GM10266 (cell line): ENCODE results near the gene ZBTB16.

Experiments used
- DNase-seq: peaks from one replicate; pipeline ENCODE4 v3.0.0; 2012; ENCODE audit errors: extremely low spot score
- TF ChIP-seq, protein P1 (sequence below): IDR thresholded peaks from 2 replicates; pipeline ENCODE4 v1.5.1; 2012; ENCODE audit warnings: mild to moderate bottlenecking, low read depth; ENCODE audit not compliant: control insufficient read depth, insufficient read depth; ENCODE audit errors: missing control alignments

The ZBTB16 gene

DNA sequence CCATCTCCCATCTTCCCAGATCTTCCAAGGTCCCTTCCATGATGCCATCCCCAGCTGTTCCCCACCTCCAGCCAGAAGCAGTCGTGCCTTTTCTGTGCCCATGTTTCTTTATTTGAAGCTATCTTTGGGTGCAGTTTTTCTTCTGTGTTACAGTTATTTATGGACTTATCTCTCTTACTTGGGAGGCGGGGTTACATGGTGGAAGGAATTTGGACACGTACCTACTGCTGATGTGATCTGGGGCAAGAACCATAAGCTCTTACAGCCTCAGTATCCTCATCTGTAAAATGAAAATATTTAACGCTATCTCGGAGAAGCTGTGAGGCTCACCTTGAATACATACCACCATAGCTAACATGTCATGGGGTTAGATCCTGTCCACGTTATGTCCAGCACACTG lies 98.9 kb downstream of the ZBTB16 start:
- no peak for DNase-seq

DNA sequence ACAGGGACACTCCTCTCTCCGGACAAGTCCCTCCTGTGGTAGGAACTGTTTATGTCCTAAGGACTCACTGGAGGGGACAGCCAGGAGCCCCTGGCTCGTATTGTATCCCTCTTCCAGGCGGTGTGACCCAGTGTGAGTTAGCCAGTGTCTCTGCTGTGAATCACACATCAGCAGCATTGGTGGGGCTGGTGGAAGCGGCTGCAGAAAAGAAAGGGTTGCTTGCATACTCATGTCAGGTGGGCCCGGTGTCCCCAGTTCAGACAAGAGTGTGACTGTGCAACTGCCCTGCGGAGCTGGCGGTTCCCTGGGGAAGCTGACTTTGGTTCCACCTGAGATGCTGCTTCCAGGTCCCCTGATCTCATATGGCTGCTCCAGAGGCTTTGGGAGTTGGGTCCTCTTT lies 99.4 kb downstream of the ZBTB16 start:
- DNase-seq = no peak
- TF ChIP-seq, protein P1, sequence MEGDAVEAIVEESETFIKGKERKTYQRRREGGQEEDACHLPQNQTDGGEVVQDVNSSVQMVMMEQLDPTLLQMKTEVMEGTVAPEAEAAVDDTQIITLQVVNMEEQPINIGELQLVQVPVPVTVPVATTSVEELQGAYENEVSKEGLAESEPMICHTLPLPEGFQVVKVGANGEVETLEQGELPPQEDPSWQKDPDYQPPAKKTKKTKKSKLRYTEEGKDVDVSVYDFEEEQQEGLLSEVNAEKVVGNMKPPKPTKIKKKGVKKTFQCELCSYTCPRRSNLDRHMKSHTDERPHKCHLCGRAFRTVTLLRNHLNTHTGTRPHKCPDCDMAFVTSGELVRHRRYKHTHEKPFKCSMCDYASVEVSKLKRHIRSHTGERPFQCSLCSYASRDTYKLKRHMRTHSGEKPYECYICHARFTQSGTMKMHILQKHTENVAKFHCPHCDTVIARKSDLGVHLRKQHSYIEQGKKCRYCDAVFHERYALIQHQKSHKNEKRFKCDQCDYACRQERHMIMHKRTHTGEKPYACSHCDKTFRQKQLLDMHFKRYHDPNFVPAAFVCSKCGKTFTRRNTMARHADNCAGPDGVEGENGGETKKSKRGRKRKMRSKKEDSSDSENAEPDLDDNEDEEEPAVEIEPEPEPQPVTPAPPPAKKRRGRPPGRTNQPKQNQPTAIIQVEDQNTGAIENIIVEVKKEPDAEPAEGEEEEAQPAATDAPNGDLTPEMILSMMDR = no peak

More for the DNA sequence above, 98.9 kb downstream of the ZBTB16 start:
- TF ChIP-seq, protein P1 = no peak

DNA sequence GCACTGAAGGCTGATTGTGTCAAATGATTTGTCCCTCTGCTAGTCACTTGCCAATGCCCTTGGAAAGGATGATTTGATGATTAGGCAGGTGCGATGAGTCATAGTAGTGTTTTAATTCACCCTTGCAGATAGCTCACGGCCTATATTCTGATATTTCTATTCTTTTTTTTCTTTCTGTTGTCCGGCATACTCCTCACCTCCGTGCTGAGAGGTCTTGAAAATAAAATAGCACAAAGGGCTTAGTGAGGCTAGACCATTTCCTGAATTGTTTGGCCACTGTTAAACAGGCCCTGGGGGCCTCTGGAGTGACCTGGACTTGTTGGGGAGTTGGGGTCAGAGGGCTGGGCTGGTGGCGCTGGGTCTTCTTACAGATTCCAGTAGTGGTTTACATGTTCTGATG lies 99.8 kb downstream of the ZBTB16 start:
- no peak for DNase-seq
- TF ChIP-seq, protein P1 = no peak

DNA sequence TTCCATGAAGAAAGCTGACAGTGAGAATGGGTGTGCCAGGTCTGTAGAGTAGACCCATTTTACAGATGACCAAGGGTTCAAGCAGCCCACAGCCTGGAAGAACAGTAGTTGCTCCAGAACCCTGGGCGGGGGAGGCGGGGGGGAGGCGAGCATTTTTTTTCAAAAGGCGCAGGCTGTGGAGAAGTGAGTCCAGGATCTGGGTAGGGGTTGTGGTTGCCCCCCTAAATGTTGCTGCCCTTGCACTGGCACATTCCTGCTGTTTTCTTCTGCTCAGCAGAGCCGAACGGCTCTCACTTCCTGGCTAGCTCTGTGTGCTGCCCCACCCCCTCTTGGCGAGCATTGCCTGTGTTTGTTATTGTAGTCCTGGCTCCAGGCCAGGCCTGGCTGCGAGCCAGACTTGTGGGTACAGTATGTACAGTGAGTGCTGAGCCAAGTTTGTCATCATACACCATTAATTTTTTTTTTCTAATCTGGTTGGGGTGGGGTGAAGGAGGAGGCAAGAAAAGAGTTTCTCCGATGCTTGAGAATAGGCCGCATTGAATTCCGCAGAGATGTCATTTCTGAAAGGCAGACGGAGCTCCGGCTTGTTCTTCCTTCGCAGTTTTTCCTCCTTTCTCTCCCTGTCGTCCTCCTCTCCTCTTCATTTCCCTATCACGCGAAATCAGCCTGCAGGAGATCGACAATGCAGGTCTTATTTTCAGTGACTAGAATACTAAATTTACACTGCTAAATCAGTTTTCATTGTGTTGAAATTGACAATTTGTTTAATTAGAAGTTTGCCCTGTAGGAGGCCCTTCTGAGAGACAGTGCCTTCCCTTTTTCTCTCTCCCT lies 100.5 kb downstream of the ZBTB16 start:
- TF ChIP-seq, protein P1 = no peak
- no peak for DNase-seq

DNA sequence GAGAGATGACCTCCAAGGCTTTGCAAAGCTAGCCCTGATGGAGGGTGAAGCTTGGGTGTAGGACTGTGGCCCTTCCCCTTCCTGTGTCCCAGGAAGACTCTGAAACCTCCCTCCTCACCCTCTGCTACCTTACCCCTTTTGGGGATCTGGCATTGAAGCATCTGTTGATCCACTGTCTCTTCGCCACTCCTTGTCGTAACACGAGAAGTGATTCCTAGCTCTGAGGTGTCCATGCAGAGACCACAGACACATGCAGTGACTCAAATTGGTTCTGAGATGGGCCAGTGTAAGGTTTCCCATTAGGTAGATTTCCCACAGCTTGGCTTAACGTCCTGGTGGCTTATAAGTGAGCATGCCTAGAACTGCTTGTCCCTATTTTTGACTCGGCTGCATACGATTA lies 101.4 kb downstream of the ZBTB16 start:
- no peak for DNase-seq

DNA sequence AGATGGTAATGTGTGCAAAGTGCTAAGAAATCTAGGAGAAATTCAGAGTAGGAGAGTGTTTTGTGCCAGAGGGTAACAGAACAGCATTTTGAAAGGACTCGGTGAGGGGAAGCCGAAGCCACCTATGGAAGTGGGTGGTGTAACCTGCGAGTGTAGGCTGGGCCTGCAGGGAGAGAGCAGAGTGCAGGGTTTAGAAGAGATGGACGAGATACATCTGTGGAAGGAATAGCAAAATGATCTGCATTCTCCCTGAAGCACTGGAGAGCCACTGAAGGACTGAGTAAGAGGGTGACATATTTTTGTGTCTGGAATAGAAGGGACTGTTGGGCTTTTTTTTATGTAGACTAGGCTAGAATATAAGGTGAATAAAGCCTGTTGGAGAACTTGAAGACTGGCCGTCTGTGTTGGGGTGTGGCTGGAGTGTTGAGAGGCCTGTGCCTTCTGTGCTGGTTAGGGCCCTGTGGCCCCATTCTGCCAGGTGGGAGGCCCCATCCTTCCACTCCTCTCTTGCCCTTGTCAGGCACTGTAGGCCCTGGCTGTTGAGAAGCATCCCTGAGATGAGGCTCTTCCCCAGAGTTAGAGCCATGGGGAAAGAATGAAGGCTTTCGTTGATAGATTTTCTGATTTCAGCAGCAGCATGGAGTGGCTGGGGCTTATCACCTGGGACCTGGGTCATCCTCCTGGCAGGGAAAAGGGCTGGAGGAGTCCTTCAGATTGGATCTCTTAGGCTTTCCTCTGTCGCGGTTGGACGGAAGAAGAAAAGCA lies 102.2 kb downstream of the ZBTB16 start:
- TF ChIP-seq, protein P1 = no peak
- DNase-seq = no peak

More for the DNA sequence above, 101.4 kb downstream of the ZBTB16 start:
- TF ChIP-seq, protein P1 = no peak

DNA sequence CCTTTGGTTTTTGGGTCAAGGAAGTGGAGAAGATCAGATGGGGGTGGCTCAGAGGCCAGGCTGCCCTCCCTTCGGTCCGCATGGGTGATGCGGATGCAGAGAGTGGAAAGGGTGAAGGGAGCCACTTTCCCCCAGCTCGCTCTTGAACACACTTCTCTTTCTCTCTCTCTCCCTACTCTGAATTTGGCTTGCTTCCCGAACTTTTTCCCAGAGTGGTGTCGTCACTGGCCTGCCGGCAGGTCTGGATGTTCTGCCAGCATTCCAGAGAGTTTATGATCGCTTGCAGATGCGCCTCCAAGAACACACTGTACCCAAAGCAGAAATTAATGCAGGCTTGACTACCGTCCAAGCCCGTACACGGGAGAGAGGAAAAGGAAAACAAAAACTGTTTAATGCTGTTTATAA lies 103.2 kb downstream of the ZBTB16 start:
- no peak for DNase-seq
- TF ChIP-seq, protein P1 = no peak
